ENCODE results near the gene ABI2.

The ABI2 gene

GRCh38 chr2:203412546-203413331 is 84.5 kb downstream of the ABI2 start:
- peaks cover 24% of the 10 kb centered on the region for H3K36me3 ChIP-seq (ENCODE audit: insufficient read depth, low read length)
- H3K27me3 ChIP-seq (ENCODE audit: insufficient read depth, low read length) = no peaks in the 10 kb centered on the region
- TF ChIP-seq CTCF (IDR thresholded peaks at IDR 0.05; ENCODE audit: low read length) (no peak), EZH2 (IDR thresholded peaks at IDR 0.05; ENCODE audit: borderline replicate concordance, low read length) (no peak)

GRCh38 chr2:203413796-203414195 is 85.6 kb downstream of the ABI2 start:
- H4K20me1 ChIP-seq (ENCODE audit: insufficient read depth, low read length) = no peaks in the 10 kb centered on the region
- H3K79me2 ChIP-seq (ENCODE audit: insufficient read depth, low read length) = no peaks in the 10 kb centered on the region
- no peaks in the 10 kb centered on the region for H3K9me2 ChIP-seq (ENCODE audit: low read depth, low read length)
- TF ChIP-seq EZH2 (IDR thresholded peaks at IDR 0.05; ENCODE audit: borderline replicate concordance, low read length) (no peak), CTCF (IDR thresholded peaks at IDR 0.05; ENCODE audit: low read length) (no peak)
- H2AFZ ChIP-seq (ENCODE audit: low read length) = no peak overlapping the region
- peaks cover 34% of the 10 kb centered on the region for H3K36me3 ChIP-seq (ENCODE audit: insufficient read depth, low read length)
- no peaks in the 10 kb centered on the region for H3K9me3 ChIP-seq (ENCODE audit: low read length)
- H3F3A ChIP-seq (ENCODE audit: insufficient read depth, low read length) = no peaks in the 10 kb centered on the region
- H3K4me3 ChIP-seq (ENCODE audit: low read depth, low read length, poor library complexity, severe bottlenecking) = no peak overlapping the region
- no peaks in the 10 kb centered on the region for H3K27me3 ChIP-seq (ENCODE audit: insufficient read depth, low read length)
- H3K4me1 ChIP-seq (ENCODE audit: insufficient read depth, low read length, severe bottlenecking) = no peaks in the 10 kb centered on the region
- no peak overlapping the region for H3K27ac ChIP-seq (ENCODE audit: low read depth, low read length, poor library complexity, severe bottlenecking)
- H3K4me2 ChIP-seq (ENCODE audit: low read length) = no peak overlapping the region
- no peak overlapping the region for H3K9ac ChIP-seq (ENCODE audit: low read length)

More at GRCh38 chr2:203412546-203413331, 84.5 kb downstream of the ABI2 start:
- Histone ChIP-seq H3K4me1 (ENCODE audit: insufficient read depth, low read length, severe bottlenecking) (no peaks in the 10 kb centered on the region), H3F3A (ENCODE audit: insufficient read depth, low read length) (no peaks in the 10 kb centered on the region), H2AFZ (ENCODE audit: low read length) (no peak overlapping the region), H3K79me2 (ENCODE audit: insufficient read depth, low read length) (no peaks in the 10 kb centered on the region), H3K9me3 (ENCODE audit: low read length) (no peaks in the 10 kb centered on the region), H3K27ac (ENCODE audit: low read depth, low read length, poor library complexity, severe bottlenecking) (no peak overlapping the region), H3K4me2 (ENCODE audit: low read length) (no peak overlapping the region), H3K9ac (ENCODE audit: low read length) (no peak overlapping the region), H3K9me2 (ENCODE audit: low read depth, low read length) (no peaks in the 10 kb centered on the region), H3K4me3 (ENCODE audit: low read depth, low read length, poor library complexity, severe bottlenecking) (no peak overlapping the region), H4K20me1 (ENCODE audit: insufficient read depth, low read length) (no peaks in the 10 kb centered on the region)

GRCh38 chr2:203418271-203418670 is 90.1 kb downstream of the ABI2 start:
- no peak overlapping the region for H2AFZ ChIP-seq (ENCODE audit: low read length)
- no peak overlapping the region for H3K4me2 ChIP-seq (ENCODE audit: low read length)
- no peaks in the 10 kb centered on the region for H3K79me2 ChIP-seq (ENCODE audit: insufficient read depth, low read length)
- no peaks in the 10 kb centered on the region for H3K27me3 ChIP-seq (ENCODE audit: insufficient read depth, low read length)
- no peak overlapping the region for H3K9ac ChIP-seq (ENCODE audit: low read length)
- no peaks in the 10 kb centered on the region for H3K9me3 ChIP-seq (ENCODE audit: low read length)
- no peaks in the 10 kb centered on the region for H4K20me1 ChIP-seq (ENCODE audit: insufficient read depth, low read length)
- H3K36me3 ChIP-seq (ENCODE audit: insufficient read depth, low read length) = peaks cover 32% of the 10 kb centered on the region
- no peak overlapping the region for H3K27ac ChIP-seq (ENCODE audit: low read depth, low read length, poor library complexity, severe bottlenecking)
- H3K4me1 ChIP-seq (ENCODE audit: insufficient read depth, low read length, severe bottlenecking) = no peaks in the 10 kb centered on the region
- TF ChIP-seq CTCF (IDR thresholded peaks at IDR 0.05; ENCODE audit: low read length) = no peak
- TF ChIP-seq EZH2 (IDR thresholded peaks at IDR 0.05; ENCODE audit: borderline replicate concordance, low read length) = no peak
- H3F3A ChIP-seq (ENCODE audit: insufficient read depth, low read length) = no peaks in the 10 kb centered on the region
- H3K9me2 ChIP-seq (ENCODE audit: low read depth, low read length) = no peaks in the 10 kb centered on the region
- no peak overlapping the region for H3K4me3 ChIP-seq (ENCODE audit: low read depth, low read length, poor library complexity, severe bottlenecking)

Measured in OCI-LY1 (cell line).